K562 (cell line): ENCODE measurements around the gene ZBTB25. TPM values are rescaled to one million over a fixed set of nuclear protein-coding genes. Genes with fewer than 3 reads are reported as not detected.

Experiments
- ATAC-seq: fragments of 200-7000 bp; cut with Tn5 transposase; 3 replicates; pipeline ENCODE4 v1.9.1; 2020; ENCODE audit warnings: moderate library complexity
- BruUV-seq: library from RNA; stranded (reverse); fragments of 400-500 nt; replicated peaks from 2 replicates; lab custom pipeline; 2021; lab: Mats Ljungman, UMichigan
- CTCF ChIA-PET: fragments of 300-600 bp; formaldehyde crosslinking; extraction: SDS; loops from one replicate; lab custom pipeline; 2021; ENCODE audit warnings: low intra/inter-chr PET ratio; lab: Yijun Ruan, JAX
- POLR2A ChIA-PET: fragments of 300-600, 350-650 bp; sonication (Branson Sonifier 250); formaldehyde crosslinking; extraction: SDS; loops from one replicate; lab custom pipeline; 2021; ENCODE audit warnings: antibody characterized with exemption, inconsistent platforms; lab: Yijun Ruan, JAX
- DNase-seq, 4 experiments: peaks; one replicate each; pipeline versions ENCODE4 v3.0.0 to v3.0.0-alpha.2; 2011 to 2018; ENCODE audit warnings: low spot score in 3 of 4, mixed read lengths in 3 of 4; ENCODE audit errors: extremely low read depth in 1 of 4
- FAIRE-seq: peaks from 2 replicates; lab custom pipeline; 2011; peaks lifted over from hg19 to GRCh38; lab: Jason Lieb, UNC
- H2AFZ ChIP-seq: 2 replicates; pipeline ENCODE4 v1.6.0; 2011; ENCODE audit warnings: low read depth, low read length, control low read depth, inconsistent platforms
- H3K27ac ChIP-seq: fragments of 200-600 bp; 3 replicates; pipeline ENCODE4 v1.8.0; 2011; ENCODE audit warnings: low read depth, mild to moderate bottlenecking, control low read depth, inconsistent platforms, low read length, moderate library complexity, mixed read lengths; ENCODE audit errors: extremely low read depth
- H3K27me3 ChIP-seq, 2 experiments: fragments of 300-600 bp in 1 of 2; 2 replicates in 1 of 2; 3 replicates in 1 of 2; pipeline versions ENCODE4 v1.6.0 to v1.8.0; 2011; ENCODE audit warnings: inconsistent platforms in 2 of 2, low read length in 2 of 2, mild to moderate bottlenecking in 1 of 2, mixed read lengths in 1 of 2, moderate library complexity in 1 of 2; ENCODE audit not compliant: control insufficient read depth in 2 of 2, insufficient read depth in 2 of 2
- H3K36me3 ChIP-seq: fragments of 300-600 bp; 3 replicates; pipeline ENCODE4 v1.8.0; 2011; ENCODE audit warnings: mild to moderate bottlenecking, low read length, inconsistent platforms; ENCODE audit not compliant: control insufficient read depth, insufficient read depth
- H3K4me1 ChIP-seq, 2 experiments: fragments of 200-600 bp in 1 of 2; replicated peaks in 1 of 2; 2 replicates in 1 of 2; 3 replicates in 1 of 2; pipeline versions ENCODE4 v1.5.1 to v1.8.0; 2011; ENCODE audit warnings: inconsistent platforms in 2 of 2, low read length in 2 of 2, mild to moderate bottlenecking in 1 of 2, mixed read lengths in 1 of 2, moderate library complexity in 1 of 2; ENCODE audit not compliant: control insufficient read depth in 2 of 2, insufficient read depth in 2 of 2
- H3K4me2 ChIP-seq: 2 replicates; pipeline ENCODE4 v1.6.1; 2011; ENCODE audit warnings: low read length, control low read depth, inconsistent platforms, mixed read lengths; ENCODE audit not compliant: insufficient read depth
- H3K4me3 ChIP-seq: fragments of 200-600 bp; sonication (generic), shearing (Covaris generic); 2 replicates; pipeline ENCODE4 v1.5.1; 2016; ENCODE audit warnings: control low read depth, inconsistent platforms
- H3K79me2 ChIP-seq: fragments of 200-600 bp; 3 replicates; pipeline ENCODE4 v1.8.0; 2011; ENCODE audit warnings: low read length, inconsistent platforms; ENCODE audit not compliant: control insufficient read depth, insufficient read depth
- H3K9ac ChIP-seq, 2 experiments: 2 replicates each; pipeline versions ENCODE4 v1.6.0 to v1.6.1; 2011; ENCODE audit warnings: low read depth in 2 of 2, low read length in 2 of 2, control low read depth in 1 of 2, inconsistent platforms in 1 of 2, mild to moderate bottlenecking in 1 of 2, mixed read lengths in 1 of 2; ENCODE audit not compliant: insufficient read depth in 1 of 2
- H3K9me1 ChIP-seq: one replicate; pipeline ENCODE4 v1.6.0; 2011; ENCODE audit warnings: inconsistent platforms, mild to moderate bottlenecking, low read length, moderate library complexity; ENCODE audit not compliant: control insufficient read depth, insufficient read depth
- H3K9me3 ChIP-seq: replicated peaks from 2 replicates; pipeline ENCODE4 v1.5.1; 2011; ENCODE audit warnings: low read depth, low read length, inconsistent platforms; ENCODE audit not compliant: control insufficient read depth, insufficient read depth
- H4K20me1 ChIP-seq: replicated peaks from 2 replicates; pipeline ENCODE4 v1.6.1; 2011; ENCODE audit warnings: low read length, inconsistent platforms, mixed read lengths; ENCODE audit not compliant: control insufficient read depth, insufficient read depth
- COPS2 ChIP-seq: fragments of 450-650 bp; conservative IDR thresholded peaks from 2 replicates; pipeline ENCODE4 v1.6.1; 2016; ENCODE audit warnings: mild to moderate bottlenecking, moderate library complexity
- GTF2F1 ChIP-seq: IDR thresholded peaks from 2 replicates; pipeline ENCODE4 v1.6.1; 2011; ENCODE audit warnings: low read depth, low read length, improper control_type of control experiment
- IFI16 ChIP-seq: fragments of 250-450 bp; sonication (Bioruptor Pico); IDR thresholded peaks from 2 replicates; pipeline ENCODE4 v2.1.2; 2022; ENCODE audit warnings: mild to moderate bottlenecking, inconsistent platforms
- MECOM ChIP-seq: fragments of 250-450 bp; sonication (Bioruptor Pico); IDR thresholded peaks from 2 replicates; pipeline ENCODE4 v1.8.0; 2022; ENCODE audit warnings: inconsistent platforms
- PCBP1 ChIP-seq: fragments of 200-400 bp; formaldehyde crosslinking; IDR thresholded peaks from 2 replicates; pipeline ENCODE4 v1.6.1; 2018; ENCODE audit warnings: mild to moderate bottlenecking, low read depth, low read length; ENCODE audit not compliant: poor library complexity, severe bottlenecking
- POLR2B ChIP-seq: fragments of 450-650 bp; IDR thresholded peaks from 2 replicates; pipeline ENCODE4 v1.6.1; 2018; ENCODE audit warnings: low read depth; ENCODE audit not compliant: partially characterized antibody
- RBM22 ChIP-seq: fragments of 200-400 bp; formaldehyde crosslinking; IDR thresholded peaks from 2 replicates; pipeline ENCODE4 v1.6.1; 2018; ENCODE audit warnings: low read length, low read depth; ENCODE audit not compliant: poor library complexity, severe bottlenecking
- SMAD4 ChIP-seq: fragments of 250-450 bp; sonication (Bioruptor Pico); conservative IDR thresholded peaks from 2 replicates; pipeline ENCODE4 v1.8.0; 2021; ENCODE audit warnings: inconsistent platforms, mild to moderate bottlenecking, moderate library complexity
- ZBTB1 ChIP-seq: sonication (generic); formaldehyde crosslinking; IDR thresholded peaks from 2 replicates; pipeline ENCODE4 v1.8.1; 2023; ENCODE audit warnings: missing genetic modification reagents, low read depth, mild to moderate bottlenecking, borderline replicate concordance
- ZBTB17 ChIP-seq: fragments of 450-650 bp; formaldehyde crosslinking; IDR thresholded peaks from 2 replicates; pipeline ENCODE4 v1.4.0; 2020; ENCODE audit warnings: mild to moderate bottlenecking
- ZC3H4 ChIP-seq: sonication (generic); formaldehyde crosslinking; IDR thresholded peaks from 2 replicates; pipeline ENCODE4 v1.9.0; 2021; ENCODE audit warnings: missing genetic modification reagents, borderline replicate concordance
- ZNF586 ChIP-seq: fragments of 450-650 bp; formaldehyde crosslinking; conservative IDR thresholded peaks from 2 replicates; pipeline ENCODE4 v1.4.0; 2020; ENCODE audit warnings: mild to moderate bottlenecking, moderate library complexity
- ZNF740 ChIP-seq, 3 experiments: fragments of 200-800 bp in 1 of 3; sonication (Bioruptor generic) in 1 of 3; sonication (generic) in 1 of 3; formaldehyde crosslinking in 1 of 3; IDR thresholded peaks; 2 replicates each; pipeline versions ENCODE4 v1.6.1 to v1.8.0; 2016 to 2022; ENCODE audit warnings: mild to moderate bottlenecking in 2 of 3, missing compliant biosample characterization in 2 of 3, missing genetic modification characterization in 2 of 3, missing genetic modification reagents in 1 of 3
- ZNF780A ChIP-seq: fragments of 250-450 bp; sonication (Bioruptor Pico); IDR thresholded peaks from 2 replicates; pipeline ENCODE4 v1.5.0; 2021; ENCODE audit warnings: mild to moderate bottlenecking
- ZNF79 ChIP-seq: fragments of 250-450 bp; sonication (Bioruptor Pico); IDR thresholded peaks from 2 replicates; pipeline ENCODE4 v1.4.0; 2020; ENCODE audit warnings: low read depth, mild to moderate bottlenecking, moderate library complexity
- WGBS: fragments of 100-300 bp; shearing (Covaris generic); methylation state at CpG from one replicate; pipeline ENCODE4 v1.1.6; 2016; ENCODE audit warnings: low coverage, mixed read lengths; ENCODE audit not compliant: insufficient coverage; ENCODE audit errors: missing lambda C conversion rate; 5-methylcytosine and 5-hydroxymethylcytosine counted together
- in situ Hi-C: fragments of 300-500 bp; cut with MboI; formaldehyde crosslinking; loops from 4 replicates; pipeline ENCODE4 v1.15.0; 2018; ENCODE audit warnings: inconsistent platforms, mixed read lengths
- intact Hi-C: fragments of 100-400 bp; cut with micrococcal nuclease; formaldehyde crosslinking; loops from 2 replicates; pipeline ENCODE4 v1.14.2; 2022
- polyA plus RNA-seq, 8 experiments: library from polyadenylated mRNA; depleted of rRNA in 4 of 8; stranded (reverse) in 5 of 8; unstranded in 3 of 8; fragments of >200 nt; fragmentation: Nextera tagmentation in 2 of 8; fragmentation: Illumina TruSeq in 1 of 8; extraction: Ambion mirVana in 2 of 8; extraction: Trizol in 1 of 8; gene quantifications; 2 replicates each; pipeline versions ENCODE4 v1.2.1 to v1.2.3, GENCODE V29; 2011 to 2014; ENCODE audit warnings: inconsistent platforms in 1 of 8, missing spikeins in 1 of 8
- total RNA-seq, 7 experiments: library from RNA; depleted of rRNA in 6 of 7; stranded (reverse); fragments of >200 nt in 6 of 7; fragmentation: Illumina TruSeq in 2 of 7; extraction: Trizol in 2 of 7; gene quantifications; 2 replicates each; pipeline versions ENCODE4 v1.2.1 to v1.2.3, GENCODE V29; 2011 to 2021; ENCODE audit warnings: low replicate concordance in 1 of 7

ZBTB25 gene
- total and polyA plus RNA-seq, 9 of the 15 experiments (the other 6 are each of a cell fraction or from before 2014, with no cell fraction given), result 0.61 to 3.9 (median 2.3) TPM

GRCh38 chr14:64464651-64465050 lies 39.0 kb downstream of the ZBTB25 start:
- peak overlapping the region; percentile 57 for H3K4me3 ChIP-seq
- H3K4me2 ChIP-seq, result peak overlapping the region; percentile 69
- WGBS, result 30% methylated on average over 6 of the region's 6 CpGs
- no TSS peak for BruUV-seq
- H3K9me3 ChIP-seq, result no peaks in the 10 kb centered on the region
- H3K79me2 ChIP-seq, result no peaks in the 10 kb centered on the region
- H3K4me1 ChIP-seq, result peaks cover 8 to 9% of the 10 kb centered on the region in 2 experiments; a peak in 4 of 5 replicates
- no peaks in the 10 kb centered on the region for H3K27me3 ChIP-seq
- POLR2A ChIA-PET, result interaction anchor here (1.2 to 2.3 kb wide), 3 partner anchors 9 to 17 kb away, joined by 3 to 9 read pairs (median 3); no protein-coding TSS in a partner anchor
- FAIRE-seq (no peak), ATAC-seq (no peak), DNase-seq (no peak)
- peak overlapping the region; percentile 32; the same call in 1 of the 2 replicates for H2AFZ ChIP-seq
- CTCF ChIA-PET, result no interaction called here
- no peaks in the 10 kb centered on the region for H3K9me1 ChIP-seq
- H3K36me3 ChIP-seq, result peaks cover 10% of the 10 kb centered on the region; the same call in 1 of the 3 replicates
- no peak overlapping the region for H3K27ac ChIP-seq
- no peaks in the 10 kb centered on the region; the same call in 1 of the 2 replicates for H4K20me1 ChIP-seq
- H3K9ac ChIP-seq, result peak overlapping the region in 1 of 2 experiments; percentile 90; a peak in 2 of 4 replicates
- TF ChIP-seq IFI16, result no peak
- TF ChIP-seq RBM22, result no peak
- TF ChIP-seq ZNF740 (CRISPR knock-in tag; IDR thresholded peaks at IDR 0.05), result no peak
- TF ChIP-seq ZNF740 (tag; IDR thresholded peaks at IDR 0.05), result no peak
- no peak for TF ChIP-seq SMAD4 (CRISPR knock-in tag)
- no peak for TF ChIP-seq ZC3H4 (CRISPR knock-in tag)
- TF ChIP-seq ZNF79 (CRISPR knock-in tag), result no peak
- TF ChIP-seq GTF2F1, result no peak
- no peak for TF ChIP-seq ZNF586 (CRISPR knock-in tag)
- TF ChIP-seq ZNF780A (CRISPR knock-in tag), result no peak
- TF ChIP-seq MECOM, result no peak
- no peak for TF ChIP-seq ZBTB1 (CRISPR knock-in tag)
- TF ChIP-seq COPS2, result no peak
- TF ChIP-seq PCBP1, result no peak
- TF ChIP-seq POLR2B, result no peak
- TF ChIP-seq ZBTB17 (CRISPR knock-in tag), result no peak
- intact Hi-C loops, result loop anchor here (5.0 kb wide), 1 partner anchor 43 kb away; no protein-coding TSS in a partner anchor
- in situ Hi-C loops, result loop anchor here (10.0 kb wide), 1 partner anchor 120 kb away; no protein-coding TSS in a partner anchor
